ENCODE data around the gene FOS.
"Not testable (repeated sequence)": the region's sequence is repeated elsewhere in the genome, so short reads cannot be mapped to it uniquely, and the experiment has no call there.

DNA sequence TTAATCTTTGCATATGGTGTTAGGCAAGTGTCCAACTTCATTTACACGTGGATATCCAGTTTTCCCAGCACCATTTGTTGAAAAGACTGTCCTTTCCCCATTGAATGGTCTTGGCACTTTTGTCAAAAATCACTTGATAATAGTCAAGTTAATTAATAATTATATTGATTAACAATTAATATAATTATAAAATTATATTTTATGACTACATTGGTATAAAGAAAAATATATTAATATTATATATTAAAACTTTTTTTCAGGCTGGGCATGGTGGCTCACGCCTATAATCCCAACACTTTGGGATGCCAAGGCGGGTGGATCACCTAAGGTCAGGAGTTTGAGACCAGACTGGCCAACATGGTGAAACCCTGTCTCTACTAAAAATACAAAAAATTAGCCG lies 27.8 kb downstream of the FOS start:
- not testable (repeated sequence) for TF ChIP-seq POLR2AphosphoS5 (IDR thresholded peaks at IDR 0.05; ENCODE audit: insufficient read depth in 1 of 2, low read depth in 1 of 2); POLR2A (IDR thresholded peaks at IDR 0.05)
- TF ChIP-seq, protein P1, sequence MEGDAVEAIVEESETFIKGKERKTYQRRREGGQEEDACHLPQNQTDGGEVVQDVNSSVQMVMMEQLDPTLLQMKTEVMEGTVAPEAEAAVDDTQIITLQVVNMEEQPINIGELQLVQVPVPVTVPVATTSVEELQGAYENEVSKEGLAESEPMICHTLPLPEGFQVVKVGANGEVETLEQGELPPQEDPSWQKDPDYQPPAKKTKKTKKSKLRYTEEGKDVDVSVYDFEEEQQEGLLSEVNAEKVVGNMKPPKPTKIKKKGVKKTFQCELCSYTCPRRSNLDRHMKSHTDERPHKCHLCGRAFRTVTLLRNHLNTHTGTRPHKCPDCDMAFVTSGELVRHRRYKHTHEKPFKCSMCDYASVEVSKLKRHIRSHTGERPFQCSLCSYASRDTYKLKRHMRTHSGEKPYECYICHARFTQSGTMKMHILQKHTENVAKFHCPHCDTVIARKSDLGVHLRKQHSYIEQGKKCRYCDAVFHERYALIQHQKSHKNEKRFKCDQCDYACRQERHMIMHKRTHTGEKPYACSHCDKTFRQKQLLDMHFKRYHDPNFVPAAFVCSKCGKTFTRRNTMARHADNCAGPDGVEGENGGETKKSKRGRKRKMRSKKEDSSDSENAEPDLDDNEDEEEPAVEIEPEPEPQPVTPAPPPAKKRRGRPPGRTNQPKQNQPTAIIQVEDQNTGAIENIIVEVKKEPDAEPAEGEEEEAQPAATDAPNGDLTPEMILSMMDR (IDR thresholded peaks at IDR 0.05) = not testable (repeated sequence)
